B cell (primary cell): ENCODE measurements around the gene KDM5B. TPM values are rescaled to one million over a fixed set of nuclear protein-coding genes. Genes with fewer than 3 reads are reported as not detected.

Source experiments
- ATAC-seq: fragments of 200-7000 bp; cut with Tn5 transposase; one replicate; pipeline ENCODE4 v1.10.0; 2021; ENCODE audit warnings: low read depth, mild to moderate bottlenecking, moderate number of reproducible peaks, moderate library complexity
- CTCF ChIA-PET: fragments of 350-600 bp; sonication (Branson Sonifier 250); formaldehyde crosslinking; loops from one replicate; lab custom pipeline; 2021; ENCODE audit warnings: antibody characterized with exemption, inconsistent platforms; lab: Charles Lee
- POLR2A ChIA-PET: fragments of 350-600 bp; sonication (Branson Sonifier 250); formaldehyde crosslinking; loops from one replicate; lab custom pipeline; 2021; ENCODE audit warnings: antibody characterized with exemption; lab: Charles Lee
- DNase-seq: peaks from one replicate; pipeline ENCODE4 v3.0.0; 2013
- H2AFZ ChIP-seq: 2 replicates; pipeline ENCODE4 v1.6.1; 2012; ENCODE audit warnings: mild to moderate bottlenecking, low read depth, low read length; ENCODE audit not compliant: insufficient read depth, poor library complexity, severe bottlenecking
- H3K27ac ChIP-seq, 2 donors: 1 replicate in 1 of 2; 2 replicates in 1 of 2; pipeline ENCODE4 v1.5.1; 2012 to 2013; ENCODE audit warnings: low read length in 2 of 2, mild to moderate bottlenecking in 2 of 2, moderate library complexity in 1 of 2
- H3K27me3 ChIP-seq, 4 experiments: fragments of 200-600 bp in 1 of 4; sonication (generic) in 1 of 4; replicated peaks in 1 of 4; 1 replicate in 2 of 4; 2 replicates in 2 of 4; pipeline versions ENCODE4 v1.6.1 to v1.7.0; 2013 to 2016; ENCODE audit warnings: low read length in 3 of 4, mild to moderate bottlenecking in 2 of 4, mixed read lengths in 1 of 4, moderate library complexity in 1 of 4; ENCODE audit not compliant: insufficient read depth in 4 of 4, control insufficient read depth in 3 of 4; ENCODE audit errors: control extremely low read depth in 1 of 4
- H3K36me3 ChIP-seq, 2 experiments: replicated peaks in 1 of 2; 1 replicate in 1 of 2; 2 replicates in 1 of 2; pipeline versions ENCODE4 v1.6.1 to v1.7.1; 2013; ENCODE audit warnings: low read length in 1 of 2; ENCODE audit not compliant: insufficient read depth in 2 of 2, control insufficient read depth in 1 of 2; ENCODE audit errors: control extremely low read depth in 1 of 2, extremely low read depth in 1 of 2
- H3K4me1 ChIP-seq, 2 donors: fragments of 200-600 bp in 1 of 2; sonication (generic) in 1 of 2; 1 replicate in 1 of 2; 2 replicates in 1 of 2; pipeline versions ENCODE4 v1.5.1 to v1.6.1; 2013 to 2017; ENCODE audit warnings: low read length in 2 of 2; ENCODE audit not compliant: control insufficient read depth in 2 of 2, insufficient read depth in 2 of 2
- H3K4me2 ChIP-seq: replicated peaks from 2 replicates; pipeline ENCODE3; 2012; ENCODE audit warnings: mild to moderate bottlenecking, low read depth, low read length; ENCODE audit not compliant: poor library complexity, severe bottlenecking
- H3K4me3 ChIP-seq, 5 experiments: fragments of 200-600 bp in 1 of 5; sonication (generic) in 1 of 5; 1 replicate in 3 of 5; 2 replicates in 2 of 5; pipeline versions ENCODE4 v1.5.1 to v1.7.0; 2011 to 2016; ENCODE audit warnings: low read length in 4 of 5, mild to moderate bottlenecking in 4 of 5, low read depth in 2 of 5, control low read depth in 1 of 5, moderate library complexity in 1 of 5; ENCODE audit not compliant: insufficient read depth in 1 of 5; ENCODE audit errors: control extremely low read depth in 1 of 5, extremely low read depth in 1 of 5
- H3K79me2 ChIP-seq: fragments of 200-600 bp; sonication (generic); one replicate; pipeline ENCODE4 v1.6.0; 2016; ENCODE audit warnings: low read length; ENCODE audit not compliant: control insufficient read depth, insufficient read depth
- H3K9ac ChIP-seq: fragments of 200-600 bp; sonication (generic); 2 replicates; pipeline ENCODE4 v1.6.1; 2017; ENCODE audit warnings: mild to moderate bottlenecking, low read length, moderate library complexity
- H3K9me3 ChIP-seq, 3 donors: one replicate each; pipeline versions ENCODE4 v1.6.1 to v1.7.1; 2013; ENCODE audit warnings: low read length in 2 of 3; ENCODE audit not compliant: control insufficient read depth in 2 of 3, insufficient read depth in 1 of 3; ENCODE audit errors: control extremely low read depth in 1 of 3
- H4K20me1 ChIP-seq: 2 replicates; pipeline ENCODE4 v1.6.0; 2012; ENCODE audit warnings: mild to moderate bottlenecking, low read length; ENCODE audit not compliant: insufficient read depth, control insufficient read depth, poor library complexity, severe bottlenecking
- H3K27ac Mint-ChIP-seq: one replicate; pipeline ENCODE4 v1.8.0; 2021; ENCODE audit warnings: mixed read lengths
- H3K27me3 Mint-ChIP-seq: one replicate; pipeline ENCODE4 v1.8.0; 2021; ENCODE audit warnings: mixed read lengths
- H3K4me1 Mint-ChIP-seq: one replicate; pipeline ENCODE4 v1.8.0; 2021; ENCODE audit warnings: mixed read lengths
- H3K4me3 Mint-ChIP-seq: one replicate; pipeline ENCODE4 v1.8.0; 2021; ENCODE audit warnings: mixed read lengths
- H3K9me3 Mint-ChIP-seq: one replicate; pipeline ENCODE4 v1.8.0; 2022; ENCODE audit warnings: mixed read lengths; ENCODE audit not compliant: insufficient read depth
- EZH2 ChIP-seq: IDR thresholded peaks from 2 replicates; pipeline ENCODE4 v1.6.1; 2012; ENCODE audit warnings: borderline replicate concordance, low read depth, mild to moderate bottlenecking, moderate library complexity, low read length; ENCODE audit not compliant: insufficient read depth, poor library complexity, severe bottlenecking
- WGBS: methylation state at CpG from one replicate; pipeline ENCODE4 v1.1.5; 2013; ENCODE audit warnings: missing lambda C conversion rate; ENCODE audit not compliant: insufficient coverage; 5-methylcytosine and 5-hydroxymethylcytosine counted together
- intact Hi-C: fragments of 100-400 bp; cut with micrococcal nuclease; formaldehyde crosslinking; loops from one replicate; pipeline ENCODE4 v1.10.0; 2022
- polyA plus RNA-seq: library from polyadenylated mRNA; depleted of rRNA; stranded (reverse); fragments of >200 nt; gene quantifications from 2 replicates; pipeline ENCODE4 v1.2.3, GENCODE V29; 2012
- total RNA-seq, 2 donors: library from RNA; stranded (reverse); fragments of 120-200 nt in 1 of 2; gene quantifications; 1 replicate in 1 of 2; 2 replicates in 1 of 2; pipeline versions ENCODE4 v1.2.3 to v1.2.4, GENCODE V29; 2013 to 2022
- TF ChIP-seq, protein P1 (sequence below): fragments of 200-600 bp; IDR thresholded peaks from one replicate; pipeline ENCODE4 v1.8.0; 2022; ENCODE audit warnings: antibody characterized with exemption, mild to moderate bottlenecking

KDM5B gene
- total and polyA plus RNA-seq, 2 donors (not counting 1 experiment from before 2014, with no cell fraction given), result 11.2 to 62.7 TPM

GRCh38 chr1:202788800-202789199 lies 19.4 kb downstream of the KDM5B start:
- Histone ChIP-seq H3K9ac (no peak overlapping the region), H4K20me1 (peaks cover 39% of the 10 kb centered on the region), H3K27ac (no peak overlapping the region), H3K9me3 (no peaks in the 10 kb centered on the region), H3K36me3 (no peaks in the 10 kb centered on the region), H3K4me2 (no peak overlapping the region), H2AFZ (no peak overlapping the region), H3K4me3 (no peak overlapping the region), H3K27me3 (no peaks in the 10 kb centered on the region), H3K79me2 (peaks cover 75% of the 10 kb centered on the region), H3K4me1 (no peaks in the 10 kb centered on the region)
- Mint-ChIP-seq H3K4me3 (no peak overlapping the region), H3K4me1 (peaks cover 26% of the 10 kb centered on the region), H3K27me3 (no peaks in the 10 kb centered on the region), H3K9me3 (no peaks in the 10 kb centered on the region), H3K27ac (no peak overlapping the region)
- ChIA-PET POLR2A (no interaction called here), CTCF (no interaction called here)
- WGBS, result 83% methylated on average over 2 of the region's 3 CpGs
- no peak for TF ChIP-seq EZH2
- TF ChIP-seq, protein P1, sequence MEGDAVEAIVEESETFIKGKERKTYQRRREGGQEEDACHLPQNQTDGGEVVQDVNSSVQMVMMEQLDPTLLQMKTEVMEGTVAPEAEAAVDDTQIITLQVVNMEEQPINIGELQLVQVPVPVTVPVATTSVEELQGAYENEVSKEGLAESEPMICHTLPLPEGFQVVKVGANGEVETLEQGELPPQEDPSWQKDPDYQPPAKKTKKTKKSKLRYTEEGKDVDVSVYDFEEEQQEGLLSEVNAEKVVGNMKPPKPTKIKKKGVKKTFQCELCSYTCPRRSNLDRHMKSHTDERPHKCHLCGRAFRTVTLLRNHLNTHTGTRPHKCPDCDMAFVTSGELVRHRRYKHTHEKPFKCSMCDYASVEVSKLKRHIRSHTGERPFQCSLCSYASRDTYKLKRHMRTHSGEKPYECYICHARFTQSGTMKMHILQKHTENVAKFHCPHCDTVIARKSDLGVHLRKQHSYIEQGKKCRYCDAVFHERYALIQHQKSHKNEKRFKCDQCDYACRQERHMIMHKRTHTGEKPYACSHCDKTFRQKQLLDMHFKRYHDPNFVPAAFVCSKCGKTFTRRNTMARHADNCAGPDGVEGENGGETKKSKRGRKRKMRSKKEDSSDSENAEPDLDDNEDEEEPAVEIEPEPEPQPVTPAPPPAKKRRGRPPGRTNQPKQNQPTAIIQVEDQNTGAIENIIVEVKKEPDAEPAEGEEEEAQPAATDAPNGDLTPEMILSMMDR, result no peak
- intact Hi-C loops, result no loop called here
- DNase-seq (no peak), ATAC-seq (no peak)

GRCh38 chr1:202786804-202787203 lies 21.4 kb downstream of the KDM5B start:
- Mint-ChIP-seq H3K4me1 (peaks cover 28% of the 10 kb centered on the region), H3K27ac (no peak overlapping the region), H3K27me3 (no peaks in the 10 kb centered on the region), H3K9me3 (no peaks in the 10 kb centered on the region), H3K4me3 (no peak overlapping the region)
- CTCF ChIA-PET, result interaction anchor here (1.6 kb wide), 1 partner anchor 10 kb away, joined by 6 read pairs; no protein-coding TSS in a partner anchor
- Histone ChIP-seq H3K27ac (no peak overlapping the region), H2AFZ (no peak overlapping the region), H4K20me1 (peaks cover 37% of the 10 kb centered on the region), H3K4me3 (no peak overlapping the region), H3K9me3 (no peaks in the 10 kb centered on the region), H3K79me2 (peaks cover 70% of the 10 kb centered on the region), H3K27me3 (no peaks in the 10 kb centered on the region), H3K4me2 (no peak overlapping the region), H3K9ac (no peak overlapping the region), H3K4me1 (no peaks in the 10 kb centered on the region), H3K36me3 (no peaks in the 10 kb centered on the region)
- DNase-seq (no peak), ATAC-seq (no peak)
- TF ChIP-seq, protein P1, result no peak
- no peak for TF ChIP-seq EZH2
- POLR2A ChIA-PET, result no interaction called here
- 94% methylated on average over 2 of the region's 4 CpGs for WGBS
- intact Hi-C loops, result no loop called here
